Left hindlimb (tissue), 1 donor: ENCODE results near the gene RHBDL1.

Experiments used
- DNase-seq: peaks from one replicate; pipeline ENCODE4 v3.0.0-alpha.2; 2018

RHBDL1 gene

GRCh38 chr16:637081-638018, 38.1 kb upstream of the RHBDL1 start:
- peak; percentile 95 for DNase-seq

GRCh38 chr16:638034-638543, 37.4 kb upstream of the RHBDL1 start:
- DNase-seq, result no peak

GRCh38 chr16:638836-639235, 36.6 kb upstream of the RHBDL1 start:
- no peak for DNase-seq

- no peak for DNase-seq
Measured at GRCh38 chr16:640614-641013, 34.9 kb upstream of the RHBDL1 start.

GRCh38 chr16:641326-642188, 33.9 kb upstream of the RHBDL1 start, which contains the start of gene MCRIP2:
Gene MCRIP2 (plus strand): TSS chr16:641828. CDS start chr16:641992, 164 bp downstream.
- peak; percentile 76 for DNase-seq

GRCh38 chr16:642189-643049, 33.1 kb upstream of the RHBDL1 start:
- no peak for DNase-seq

- DNase-seq, result no peak
Measured at GRCh38 chr16:643050-643368, 32.5 kb upstream of the RHBDL1 start.

- no peak for DNase-seq
Measured at GRCh38 chr16:644556-644955, 30.9 kb upstream of the RHBDL1 start.

- no peak for DNase-seq
Measured at GRCh38 chr16:645852-646678, 29.4 kb upstream of the RHBDL1 start.

- no peak for DNase-seq
Measured at GRCh38 chr16:646679-647172, 28.7 kb upstream of the RHBDL1 start.

GRCh38 chr16:647173-647902, 28.1 kb upstream of the RHBDL1 start:
- no peak for DNase-seq

- DNase-seq, result no peak
Measured at GRCh38 chr16:648071-648780, 27.2 kb upstream of the RHBDL1 start.

- DNase-seq, result peak; percentile 94
Measured at GRCh38 chr16:648781-649589, 26.5 kb upstream of the RHBDL1 start, which contains the start of gene WDR90. Gene WDR90 (plus strand): TSS chr16:649365. CDS start chr16:649417, 52 bp downstream.

- DNase-seq, result no peak
Measured at GRCh38 chr16:649631-650030, 25.8 kb upstream of the RHBDL1 start.

- DNase-seq, result no peak
Measured at GRCh38 chr16:651844-652243, 23.6 kb upstream of the RHBDL1 start.

GRCh38 chr16:652454-653305, 22.8 kb upstream of the RHBDL1 start:
- DNase-seq, result no peak

GRCh38 chr16:654034-654433, 21.4 kb upstream of the RHBDL1 start:
- no peak for DNase-seq

GRCh38 chr16:657487-657886, 18.0 kb upstream of the RHBDL1 start:
- no peak for DNase-seq
